ENCODE data around the gene FKBP15. TPM values are rescaled to one million over a fixed set of nuclear protein-coding genes. Genes with fewer than 3 reads are reported as not detected.

Gene FKBP15
- total RNA-seq, 4 donors from 2014 or later: 27.7 to 33.3 (median 30.3) TPM

DNA sequence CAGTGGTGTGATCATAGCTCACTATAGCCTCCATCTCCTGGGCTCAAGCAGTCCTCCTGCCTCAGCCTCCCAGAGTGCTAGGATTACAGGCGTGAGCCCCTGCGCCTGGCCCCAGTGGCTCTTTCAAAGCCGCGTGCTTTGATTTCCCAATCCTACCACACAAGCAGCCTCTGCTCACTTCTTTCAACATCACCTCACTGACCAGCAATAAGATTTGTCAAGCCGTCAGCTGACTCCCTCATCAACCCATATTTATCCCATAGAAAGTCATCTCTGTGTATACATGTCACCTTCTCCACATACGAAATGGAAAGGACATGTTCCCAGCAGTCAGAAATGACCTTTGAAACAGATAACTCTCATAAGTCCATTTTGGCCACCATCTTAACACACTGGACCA is 44.3 kb downstream of the FKBP15 start:
- intact Hi-C loops (cut with DNase I; ENCODE audit: low total_unique reads): no loop called here
- DNase-seq (ENCODE audit: low spot score in 2 of 2): no peak
- no peak overlapping the region for H3K4me3 ChIP-seq (ENCODE audit: low read depth, poor library complexity, severe bottlenecking)
- WGBS, 2 donors: 97 to 99% methylated on average over 6 of the region's 6 CpGs
- no peak for TF ChIP-seq CTCF (IDR thresholded peaks at IDR 0.05)
- no peak for TF ChIP-seq POLR2A (IDR thresholded peaks at IDR 0.05)

DNA sequence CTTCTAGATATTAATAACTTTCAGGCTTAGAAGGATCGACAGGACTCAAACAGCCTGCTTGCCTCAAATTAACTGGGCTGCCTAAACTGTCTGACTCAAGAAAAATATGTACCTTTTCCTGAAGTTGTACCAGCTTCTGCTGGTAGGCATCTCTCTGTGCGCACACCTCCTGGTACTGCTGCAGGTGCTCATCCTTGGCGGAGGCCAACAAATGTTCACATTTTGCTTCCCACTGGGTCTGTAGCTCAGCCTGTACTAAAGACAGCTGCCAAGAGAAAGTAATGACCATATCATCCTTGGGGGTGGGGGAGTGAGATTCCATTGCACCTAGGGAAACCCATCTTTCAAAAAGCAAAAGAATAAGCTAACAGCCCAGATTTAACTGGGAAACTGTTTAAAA is 47.7 kb downstream of the FKBP15 start:
- intact Hi-C loops (cut with DNase I; ENCODE audit: low total_unique reads): no loop called here
- 88 to 97% methylated on average over 3 of the region's 3 CpGs for WGBS, 2 donors
- no peak overlapping the region for H3K4me3 ChIP-seq (ENCODE audit: low read depth, poor library complexity, severe bottlenecking)
- no peak for TF ChIP-seq POLR2A (IDR thresholded peaks at IDR 0.05)
- no peak for DNase-seq (ENCODE audit: low spot score in 2 of 2)

GRCh38 chr9:113168809-113169208 is 52.3 kb downstream of the FKBP15 start:
- intact Hi-C loops (cut with DNase I; ENCODE audit: low total_unique reads): no loop called here
- DNase-seq (ENCODE audit: low spot score in 2 of 2): no peak
- H3K4me3 ChIP-seq (ENCODE audit: low read depth, poor library complexity, severe bottlenecking): no peak overlapping the region
- TF ChIP-seq CTCF (IDR thresholded peaks at IDR 0.05): no peak
- TF ChIP-seq POLR2A (IDR thresholded peaks at IDR 0.05): no peak
- WGBS, 2 donors: 97 to 99% methylated on average over 5 of the region's 5 CpGs

- TF ChIP-seq CTCF (IDR thresholded peaks at IDR 0.05) (no peak), POLR2A (IDR thresholded peaks at IDR 0.05) (no peak)
- no peak overlapping the region for H3K4me3 ChIP-seq (ENCODE audit: low read depth, poor library complexity, severe bottlenecking)
- WGBS, 2 donors: 93 to 98% methylated on average over 4 of the region's 4 CpGs
- DNase-seq (ENCODE audit: low spot score in 2 of 2): no peak
- intact Hi-C loops (cut with DNase I; ENCODE audit: low total_unique reads): no loop called here
Measured at GRCh38 chr9:113166039-113166438, 55.0 kb downstream of the FKBP15 start.

DNA sequence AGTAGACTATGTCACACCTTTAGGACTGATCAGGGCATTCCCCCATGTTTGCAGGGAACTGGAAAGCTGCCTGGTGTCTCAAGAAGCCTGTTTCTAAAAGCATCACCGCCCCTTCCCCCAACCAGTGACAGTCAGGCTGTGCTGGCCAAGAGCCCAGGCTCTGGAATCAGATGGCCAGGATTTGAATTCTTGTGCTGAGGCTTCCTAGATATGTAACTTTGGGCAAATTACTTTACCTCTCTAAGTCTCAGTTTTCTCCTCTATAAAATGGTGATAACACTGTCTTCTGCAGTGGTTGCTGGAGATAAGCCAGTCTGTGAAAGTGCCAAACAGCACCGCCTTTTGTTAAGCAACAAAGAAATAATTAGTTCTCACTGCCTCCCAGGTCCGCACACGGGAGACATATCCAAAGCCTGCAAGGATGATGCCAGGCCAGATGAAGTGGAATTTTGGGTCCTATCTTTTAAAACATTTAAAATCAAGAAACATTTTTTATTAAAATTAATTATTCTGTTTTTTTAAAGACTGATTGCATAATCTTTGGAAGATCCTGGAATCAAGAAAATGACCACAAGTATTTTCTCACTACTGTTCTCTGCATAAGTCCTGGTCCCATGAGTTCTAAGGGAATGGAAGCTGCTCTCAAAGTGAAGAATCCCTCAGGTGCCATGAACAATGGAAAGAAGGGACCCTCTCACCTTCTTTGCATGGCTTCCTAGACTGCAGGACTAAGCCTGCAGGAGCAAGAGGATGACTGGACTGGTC is 56.4 kb downstream of the FKBP15 start:
- DNase-seq (ENCODE audit: low spot score in 2 of 2): no peak
- WGBS, 2 donors: 38 to 49% methylated on average over 4 of the region's 4 CpGs
- H3K4me3 ChIP-seq (ENCODE audit: low read depth, poor library complexity, severe bottlenecking): no peak overlapping the region
- intact Hi-C loops (cut with DNase I; ENCODE audit: low total_unique reads): no loop called here
- TF ChIP-seq POLR2A (IDR thresholded peaks at IDR 0.05) (no peak), CTCF (IDR thresholded peaks at IDR 0.05) (no peak)

GRCh38 chr9:113163001-113163400 is 58.1 kb downstream of the FKBP15 start:
- intact Hi-C loops (cut with DNase I; ENCODE audit: low total_unique reads): no loop called here
- 59 to 65% methylated on average over 3 of the region's 3 CpGs for WGBS, 2 donors
- DNase-seq (ENCODE audit: low spot score in 2 of 2): no peak
- no peak overlapping the region for H3K4me3 ChIP-seq (ENCODE audit: low read depth, poor library complexity, severe bottlenecking)
- TF ChIP-seq CTCF (IDR thresholded peaks at IDR 0.05) (no peak), POLR2A (IDR thresholded peaks at IDR 0.05) (no peak)
